ENCODE data around the gene MITF. TPM values are rescaled to one million over a fixed set of nuclear protein-coding genes. Genes with fewer than 3 reads are reported as not detected.

The MITF gene
- polyA plus RNA-seq, 1 donor from 2014 or later = not detected

DNA sequence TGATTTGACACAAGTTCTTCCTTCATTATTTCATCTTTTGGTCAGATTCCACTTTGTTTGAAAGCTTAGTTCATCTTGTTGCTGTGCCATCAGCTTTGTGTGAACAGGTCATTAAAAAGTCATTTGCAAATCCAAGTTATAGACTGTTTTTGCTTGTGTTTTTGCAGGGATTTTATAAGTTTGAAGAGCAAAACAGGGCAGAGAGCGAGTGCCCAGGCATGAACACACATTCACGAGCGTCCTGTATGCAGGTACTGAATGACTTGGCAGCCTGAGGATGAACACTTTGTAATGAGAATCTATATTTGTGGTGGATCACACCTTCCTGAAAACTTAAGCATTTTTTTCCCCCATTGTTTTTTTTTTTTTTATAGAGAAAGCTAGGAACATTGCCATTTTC lies 199.7 kb downstream of the MITF start:
- Histone ChIP-seq H3K27me3 (ENCODE audit: insufficient read depth, low read depth, low read length) (no peaks in the 10 kb centered on the region), H4K20me1 (ENCODE audit: insufficient read depth) (no peaks in the 10 kb centered on the region), H3K4me2 (ENCODE audit: low read length) (no peak overlapping the region), H3K4me3 (ENCODE audit: low read length) (no peak overlapping the region), H3K9ac (ENCODE audit: low read length) (no peak overlapping the region), H3K9me3 (ENCODE audit: low read length) (no peaks in the 10 kb centered on the region), H3F3A (ENCODE audit: insufficient read depth, low read length, poor library complexity, severe bottlenecking) (no peaks in the 10 kb centered on the region), H3K9me2 (ENCODE audit: insufficient read depth, low read length) (no peaks in the 10 kb centered on the region), H3K79me2 (replicated peaks; ENCODE audit: insufficient read depth, low read length) (no peaks in the 10 kb centered on the region), H3K27ac (ENCODE audit: low read length) (no peak overlapping the region), H2AFZ (ENCODE audit: low read depth, low read length) (no peak overlapping the region), H3K36me3 (ENCODE audit: insufficient read depth, low read length) (no peaks in the 10 kb centered on the region)
- TF ChIP-seq EZH2 (IDR thresholded peaks at IDR 0.05; ENCODE audit: borderline replicate concordance, insufficient read depth, low read length, poor library complexity, severe bottlenecking) (no peak), SMC3 (conservative IDR thresholded peaks at IDR 0.05; ENCODE audit: poor library complexity) (no peak), TAF1 (IDR thresholded peaks at IDR 0.05; ENCODE audit: low read depth) (no peak), MXI1 (conservative IDR thresholded peaks at IDR 0.05; ENCODE audit: poor library complexity, severe bottlenecking) (no peak), POLR2AphosphoS5 (IDR thresholded peaks at IDR 0.05) (no peak), CTCF (IDR thresholded peaks at IDR 0.05; ENCODE audit: poor library complexity, severe bottlenecking) (no peak), EP300 (conservative IDR thresholded peaks at IDR 0.05; ENCODE audit: poor library complexity, severe bottlenecking) (no peak), RAD21 (conservative IDR thresholded peaks at IDR 0.05) (no peak)
- TF ChIP-seq, protein P1, sequence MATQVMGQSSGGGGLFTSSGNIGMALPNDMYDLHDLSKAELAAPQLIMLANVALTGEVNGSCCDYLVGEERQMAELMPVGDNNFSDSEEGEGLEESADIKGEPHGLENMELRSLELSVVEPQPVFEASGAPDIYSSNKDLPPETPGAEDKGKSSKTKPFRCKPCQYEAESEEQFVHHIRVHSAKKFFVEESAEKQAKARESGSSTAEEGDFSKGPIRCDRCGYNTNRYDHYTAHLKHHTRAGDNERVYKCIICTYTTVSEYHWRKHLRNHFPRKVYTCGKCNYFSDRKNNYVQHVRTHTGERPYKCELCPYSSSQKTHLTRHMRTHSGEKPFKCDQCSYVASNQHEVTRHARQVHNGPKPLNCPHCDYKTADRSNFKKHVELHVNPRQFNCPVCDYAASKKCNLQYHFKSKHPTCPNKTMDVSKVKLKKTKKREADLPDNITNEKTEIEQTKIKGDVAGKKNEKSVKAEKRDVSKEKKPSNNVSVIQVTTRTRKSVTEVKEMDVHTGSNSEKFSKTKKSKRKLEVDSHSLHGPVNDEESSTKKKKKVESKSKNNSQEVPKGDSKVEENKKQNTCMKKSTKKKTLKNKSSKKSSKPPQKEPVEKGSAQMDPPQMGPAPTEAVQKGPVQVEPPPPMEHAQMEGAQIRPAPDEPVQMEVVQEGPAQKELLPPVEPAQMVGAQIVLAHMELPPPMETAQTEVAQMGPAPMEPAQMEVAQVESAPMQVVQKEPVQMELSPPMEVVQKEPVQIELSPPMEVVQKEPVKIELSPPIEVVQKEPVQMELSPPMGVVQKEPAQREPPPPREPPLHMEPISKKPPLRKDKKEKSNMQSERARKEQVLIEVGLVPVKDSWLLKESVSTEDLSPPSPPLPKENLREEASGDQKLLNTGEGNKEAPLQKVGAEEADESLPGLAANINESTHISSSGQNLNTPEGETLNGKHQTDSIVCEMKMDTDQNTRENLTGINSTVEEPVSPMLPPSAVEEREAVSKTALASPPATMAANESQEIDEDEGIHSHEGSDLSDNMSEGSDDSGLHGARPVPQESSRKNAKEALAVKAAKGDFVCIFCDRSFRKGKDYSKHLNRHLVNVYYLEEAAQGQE (IDR thresholded peaks at IDR 0.05; ENCODE audit: borderline replicate concordance) = no peak

DNA sequence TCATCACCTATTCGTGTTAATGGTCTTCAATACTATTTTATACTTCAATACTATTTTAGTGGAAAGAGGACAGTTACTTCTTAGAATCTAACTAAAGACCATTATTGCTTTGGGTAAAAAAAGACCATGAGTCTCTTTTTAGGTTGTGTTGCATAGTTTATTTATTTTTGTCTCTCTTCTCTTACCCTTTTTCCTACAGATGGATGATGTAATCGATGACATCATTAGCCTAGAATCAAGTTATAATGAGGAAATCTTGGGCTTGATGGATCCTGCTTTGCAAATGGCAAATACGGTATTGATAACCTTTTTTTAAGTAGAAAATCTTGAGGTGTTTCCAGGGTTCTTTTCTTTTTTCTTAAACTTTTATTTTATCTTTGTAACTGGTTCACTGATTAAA lies 201.8 kb downstream of the MITF start:
- Histone ChIP-seq H3K36me3 (ENCODE audit: insufficient read depth, low read length) (no peaks in the 10 kb centered on the region), H3K79me2 (replicated peaks; ENCODE audit: insufficient read depth, low read length) (no peaks in the 10 kb centered on the region), H3F3A (ENCODE audit: insufficient read depth, low read length, poor library complexity, severe bottlenecking) (no peaks in the 10 kb centered on the region), H3K9me3 (ENCODE audit: low read length) (no peaks in the 10 kb centered on the region), H4K20me1 (ENCODE audit: insufficient read depth) (no peaks in the 10 kb centered on the region), H3K4me2 (ENCODE audit: low read length) (no peak overlapping the region), H3K27ac (ENCODE audit: low read length) (no peak overlapping the region), H3K27me3 (ENCODE audit: insufficient read depth, low read depth, low read length) (no peaks in the 10 kb centered on the region), H2AFZ (ENCODE audit: low read depth, low read length) (no peak overlapping the region), H3K9ac (ENCODE audit: low read length) (no peak overlapping the region), H3K4me3 (ENCODE audit: low read length) (no peak overlapping the region), H3K9me2 (ENCODE audit: insufficient read depth, low read length) (no peaks in the 10 kb centered on the region)
- TF ChIP-seq EP300 (conservative IDR thresholded peaks at IDR 0.05; ENCODE audit: poor library complexity, severe bottlenecking) (no peak), RAD21 (conservative IDR thresholded peaks at IDR 0.05) (no peak), MXI1 (conservative IDR thresholded peaks at IDR 0.05; ENCODE audit: poor library complexity, severe bottlenecking) (no peak), TAF1 (IDR thresholded peaks at IDR 0.05; ENCODE audit: low read depth) (no peak), CTCF (IDR thresholded peaks at IDR 0.05; ENCODE audit: poor library complexity, severe bottlenecking) (no peak), SMC3 (conservative IDR thresholded peaks at IDR 0.05; ENCODE audit: poor library complexity) (no peak), EZH2 (IDR thresholded peaks at IDR 0.05; ENCODE audit: borderline replicate concordance, insufficient read depth, low read length, poor library complexity, severe bottlenecking) (no peak), POLR2AphosphoS5 (IDR thresholded peaks at IDR 0.05) (no peak)
- TF ChIP-seq, protein P1 (IDR thresholded peaks at IDR 0.05; ENCODE audit: borderline replicate concordance) = no peak
